ENCODE results near the gene TSR3.

The TSR3 gene

DNA sequence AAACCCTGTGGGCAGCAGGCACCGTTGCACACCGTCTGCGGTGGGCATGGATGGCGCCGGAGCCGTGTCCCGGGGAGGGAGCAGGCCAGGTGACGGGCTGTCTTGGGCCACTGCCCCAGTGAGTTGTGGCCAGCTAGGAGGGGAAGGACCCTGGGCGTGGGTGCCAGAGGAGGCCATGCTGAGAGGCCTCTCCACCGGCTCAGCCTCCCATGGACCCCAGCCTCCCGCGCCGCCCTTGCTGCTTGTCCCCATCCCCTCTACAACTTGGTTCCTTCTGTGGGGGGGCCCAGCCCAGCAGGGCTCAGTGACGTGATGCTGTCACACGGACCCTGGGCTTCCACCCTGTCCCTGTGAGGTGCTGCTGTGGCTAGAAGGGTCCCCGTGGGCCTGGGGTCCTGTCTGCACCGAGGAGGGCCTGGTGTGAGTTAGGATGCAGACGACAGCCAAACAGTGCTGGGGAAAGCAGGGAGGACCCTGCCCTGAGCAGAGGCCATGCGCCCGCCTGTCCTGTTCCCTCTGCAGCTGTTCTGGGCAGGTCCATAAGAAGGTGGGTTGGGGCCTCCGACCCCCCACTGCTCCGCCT, 30.9 kb downstream of the TSR3 start:
- no peak overlapping the region for H3K27ac ChIP-seq
- TF ChIP-seq, protein P1, sequence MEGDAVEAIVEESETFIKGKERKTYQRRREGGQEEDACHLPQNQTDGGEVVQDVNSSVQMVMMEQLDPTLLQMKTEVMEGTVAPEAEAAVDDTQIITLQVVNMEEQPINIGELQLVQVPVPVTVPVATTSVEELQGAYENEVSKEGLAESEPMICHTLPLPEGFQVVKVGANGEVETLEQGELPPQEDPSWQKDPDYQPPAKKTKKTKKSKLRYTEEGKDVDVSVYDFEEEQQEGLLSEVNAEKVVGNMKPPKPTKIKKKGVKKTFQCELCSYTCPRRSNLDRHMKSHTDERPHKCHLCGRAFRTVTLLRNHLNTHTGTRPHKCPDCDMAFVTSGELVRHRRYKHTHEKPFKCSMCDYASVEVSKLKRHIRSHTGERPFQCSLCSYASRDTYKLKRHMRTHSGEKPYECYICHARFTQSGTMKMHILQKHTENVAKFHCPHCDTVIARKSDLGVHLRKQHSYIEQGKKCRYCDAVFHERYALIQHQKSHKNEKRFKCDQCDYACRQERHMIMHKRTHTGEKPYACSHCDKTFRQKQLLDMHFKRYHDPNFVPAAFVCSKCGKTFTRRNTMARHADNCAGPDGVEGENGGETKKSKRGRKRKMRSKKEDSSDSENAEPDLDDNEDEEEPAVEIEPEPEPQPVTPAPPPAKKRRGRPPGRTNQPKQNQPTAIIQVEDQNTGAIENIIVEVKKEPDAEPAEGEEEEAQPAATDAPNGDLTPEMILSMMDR (IDR thresholded peaks at IDR 0.05), result no peak
- no peak for TF ChIP-seq ZFX (IDR thresholded peaks at IDR 0.05; ENCODE audit: borderline replicate concordance)

- TF ChIP-seq, protein P1 (IDR thresholded peaks at IDR 0.05), result no peak
- TF ChIP-seq ZFX (IDR thresholded peaks at IDR 0.05; ENCODE audit: borderline replicate concordance), result no peak
- H3K27ac ChIP-seq, result no peak overlapping the region
Measured at GRCh38 chr16:1320097-1320496, 31.6 kb downstream of the TSR3 start.

- H3K27ac ChIP-seq, result no peak overlapping the region
- TF ChIP-seq, protein P1 (IDR thresholded peaks at IDR 0.05), result no peak
- no peak for TF ChIP-seq ZFX (IDR thresholded peaks at IDR 0.05; ENCODE audit: borderline replicate concordance)
Measured at GRCh38 chr16:1319041-1319440, 32.6 kb downstream of the TSR3 start.

- no peak overlapping the region for H3K27ac ChIP-seq
- TF ChIP-seq, protein P1 (IDR thresholded peaks at IDR 0.05), result no peak
- TF ChIP-seq ZFX (IDR thresholded peaks at IDR 0.05; ENCODE audit: borderline replicate concordance), result no peak
Measured at GRCh38 chr16:1318268-1318545, 33.5 kb downstream of the TSR3 start.

DNA sequence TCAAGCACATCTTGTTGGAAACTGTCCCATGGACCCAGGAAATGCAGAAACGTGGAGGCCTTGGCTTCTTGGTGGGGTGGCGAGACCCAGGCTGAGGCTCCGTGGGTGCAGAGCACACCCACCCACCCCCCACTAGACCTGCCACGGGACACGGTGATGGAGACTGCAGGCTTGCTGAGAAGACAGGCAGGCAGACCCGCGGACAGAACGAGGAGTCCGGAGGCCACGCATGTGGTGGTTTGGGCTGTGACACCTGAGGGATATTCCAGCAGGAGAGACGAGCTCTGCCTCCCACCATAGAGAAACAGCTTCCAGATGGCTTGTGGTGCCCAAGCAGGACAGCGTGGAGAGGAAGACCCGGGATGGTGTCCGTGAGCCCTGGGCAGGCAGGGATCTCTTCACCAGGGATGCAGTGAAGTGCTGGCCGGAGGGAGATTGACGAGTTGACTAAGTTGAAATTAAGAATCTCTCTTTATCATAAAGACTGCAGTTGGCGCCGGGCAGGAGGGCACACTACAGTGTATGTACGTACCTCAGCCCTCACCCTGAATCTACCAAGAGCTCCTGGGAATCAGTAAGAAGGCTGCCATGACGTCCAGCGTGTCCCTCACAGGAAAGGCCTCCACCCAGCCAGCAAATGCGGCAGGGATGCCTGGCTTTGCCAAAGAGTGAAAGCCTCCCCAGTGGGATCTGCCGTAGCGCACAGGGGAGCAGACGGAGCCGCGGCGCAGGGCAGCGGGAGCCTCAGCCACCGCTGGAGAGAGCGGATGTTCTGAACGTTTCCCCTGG, 34.0 kb downstream of the TSR3 start:
- no peak overlapping the region for H3K27ac ChIP-seq
- TF ChIP-seq, protein P1 (IDR thresholded peaks at IDR 0.05), result no peak
- TF ChIP-seq ZFX (IDR thresholded peaks at IDR 0.05; ENCODE audit: borderline replicate concordance), result no peak

DNA sequence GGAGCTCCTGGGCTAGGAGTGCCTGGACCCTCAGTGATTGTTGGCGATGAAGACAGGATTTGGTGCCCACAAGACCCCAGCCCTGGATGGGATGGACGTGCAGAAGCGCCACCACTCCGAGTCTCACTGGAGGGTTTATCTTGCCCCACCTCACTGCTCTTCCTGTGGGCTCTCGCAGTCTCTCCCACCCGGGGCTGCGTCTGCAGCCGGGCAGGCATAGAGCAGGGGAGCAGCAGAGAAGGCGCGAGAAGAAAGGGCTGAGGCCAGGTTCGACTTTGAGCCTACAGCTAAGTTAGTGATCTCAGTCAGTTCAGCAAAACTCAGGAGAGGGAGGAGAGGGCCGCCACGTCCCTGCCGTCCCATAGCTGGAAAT, 35.7 kb downstream of the TSR3 start:
- TF ChIP-seq, protein P1 (IDR thresholded peaks at IDR 0.05), result no peak
- no peak for TF ChIP-seq ZFX (IDR thresholded peaks at IDR 0.05; ENCODE audit: borderline replicate concordance)
- no peak overlapping the region for H3K27ac ChIP-seq

Data from 22Rv1 (cell line).